GM13976 (cell line): Measurements from ENCODE around the gene CRYBA2.

Experiments used
- DNase-seq: peaks from one replicate; pipeline ENCODE4 v3.0.0; 2012; ENCODE audit warnings: low spot score
- CTCF ChIP-seq: IDR thresholded peaks from 2 replicates; pipeline ENCODE4 v1.5.1; 2012; ENCODE audit warnings: borderline replicate concordance, mild to moderate bottlenecking; ENCODE audit not compliant: insufficient read depth; ENCODE audit errors: extremely low read depth, missing control alignments, control extremely low read depth
- in situ Hi-C: fragments of 300-500 bp; cut with MboI; formaldehyde crosslinking; loops from one replicate; pipeline ENCODE4 v1.12.0; 2022; ENCODE audit warnings: low sequenced_read_pairs, mixed read lengths, inconsistent platforms; ENCODE audit not compliant: unreplicated experiment

Gene CRYBA2

GRCh38 chr2:219018726-219019125 is 25.5 kb upstream of the CRYBA2 start:
- in situ Hi-C loops = no loop called here
- TF ChIP-seq CTCF = no peak
- DNase-seq = no peak

- in situ Hi-C loops = no loop called here
These were observed 25.1 kb upstream of the CRYBA2 start for GRCh38 chr2:219018286-219018685.

GRCh38 chr2:219017201-219017931 is 24.1 kb upstream of the CRYBA2 start:
- in situ Hi-C loops = no loop called here
- no peak for TF ChIP-seq CTCF
- no peak for DNase-seq

More at GRCh38 chr2:219018286-219018685, 25.1 kb upstream of the CRYBA2 start:
- no peak for TF ChIP-seq CTCF
- DNase-seq = no peak

GRCh38 chr2:219016721-219017120 is 23.5 kb upstream of the CRYBA2 start:
- in situ Hi-C loops = no loop called here
- no peak for DNase-seq
- no peak for TF ChIP-seq CTCF

- TF ChIP-seq CTCF = no peak
- in situ Hi-C loops = no loop called here
- no peak for DNase-seq
These were observed 17.7 kb upstream of the CRYBA2 start for GRCh38 chr2:219010873-219011272.

- peak; percentile 46 for TF ChIP-seq CTCF
- in situ Hi-C loops = no loop called here
- DNase-seq = peak; percentile 75
These were observed 17.0 kb upstream of the CRYBA2 start for GRCh38 chr2:219010162-219010756.
